Cardiac fibroblast (primary cell): ENCODE measurements around the gene BAIAP2L1.

Experiments used
- DNase-seq, 2 donors: peaks; one replicate each; pipeline versions ENCODE4 v3.0.0 to v3.0.0-alpha.2; 2010; ENCODE audit warnings: low read depth in 2 of 2
- H3K4me3 ChIP-seq, 2 donors: replicated peaks in 1 of 2; 1 replicate in 1 of 2; 2 replicates in 1 of 2; pipeline ENCODE4 v1.5.1; 2011; ENCODE audit warnings: low read depth in 2 of 2, low read length in 2 of 2, mild to moderate bottlenecking in 2 of 2, moderate library complexity in 1 of 2
- CTCF ChIP-seq: IDR thresholded peaks from one replicate; pipeline ENCODE4 v1.5.1; 2011; ENCODE audit warnings: low read depth, mild to moderate bottlenecking, low read length, inconsistent platforms

BAIAP2L1 gene

GRCh38 chr7:98250789-98251188 is 150.1 kb downstream of the BAIAP2L1 start:
- H3K4me3 ChIP-seq, result no peak overlapping the region
- TF ChIP-seq CTCF, result no peak
- DNase-seq, result no peak

GRCh38 chr7:98249106-98249505 is 151.8 kb downstream of the BAIAP2L1 start:
- peak; percentile 20 to 47 for DNase-seq
- no peak overlapping the region for H3K4me3 ChIP-seq
- TF ChIP-seq CTCF, result no peak

- TF ChIP-seq CTCF, result no peak
- no peak for DNase-seq
Measured at GRCh38 chr7:98248156-98248555, 152.7 kb downstream of the BAIAP2L1 start.

GRCh38 chr7:98244871-98245270 is 156.0 kb downstream of the BAIAP2L1 start:
- TF ChIP-seq CTCF, result no peak
- DNase-seq, result no peak
- H3K4me3 ChIP-seq, result no peak overlapping the region

More at GRCh38 chr7:98248156-98248555, 152.7 kb downstream of the BAIAP2L1 start:
- no peak overlapping the region for H3K4me3 ChIP-seq

- no peak for TF ChIP-seq CTCF
- no peak for DNase-seq
- H3K4me3 ChIP-seq, result no peak overlapping the region
Measured at GRCh38 chr7:98242934-98243333, 158.0 kb downstream of the BAIAP2L1 start.

GRCh38 chr7:98242342-98242741 is 158.5 kb downstream of the BAIAP2L1 start:
- no peak overlapping the region for H3K4me3 ChIP-seq
- DNase-seq, result no peak
- TF ChIP-seq CTCF, result no peak

GRCh38 chr7:98241674-98242241 is 159.1 kb downstream of the BAIAP2L1 start:
- DNase-seq, result no peak
- no peak overlapping the region for H3K4me3 ChIP-seq
- no peak for TF ChIP-seq CTCF
